ENCODE measurements around the gene REV3L. TPM values are rescaled to one million over a fixed set of nuclear protein-coding genes. Genes with fewer than 3 reads are reported as not detected.
"Not testable (repeated sequence)": the region's sequence is repeated elsewhere in the genome, so short reads cannot be mapped to it uniquely, and the experiment has no call there.

Gene REV3L
- total and polyA plus RNA-seq, 9 of the 15 experiments (the other 6 are each of a cell fraction or from before 2014, with no cell fraction given) = 5.5 to 24.4 (median 14.4) TPM

DNA sequence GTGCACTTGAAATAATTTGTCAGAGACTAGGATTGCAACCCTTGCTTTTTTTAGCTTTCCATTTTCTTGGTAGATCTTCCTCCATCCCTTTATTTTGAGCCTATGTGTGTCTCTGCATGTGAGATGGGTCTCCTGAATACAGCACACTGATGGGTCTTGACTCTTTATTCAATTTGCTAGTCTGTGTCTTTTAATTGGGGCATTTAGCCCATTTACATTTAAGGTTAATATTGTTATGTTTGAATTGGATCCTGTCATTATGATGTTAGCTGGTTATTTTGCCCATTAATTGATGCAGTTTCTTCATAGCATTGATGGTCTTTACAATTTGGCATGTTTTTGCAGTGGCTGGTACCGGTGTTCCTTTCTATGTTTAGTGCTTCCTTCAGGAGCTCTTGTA is 22.5 kb upstream of the REV3L start:
- H3K4me2 ChIP-seq (ENCODE audit: insufficient read depth, low read length); H3K9me3 ChIP-seq (replicated peaks; ENCODE audit: control insufficient read depth, insufficient read depth, low read depth, low read length); in situ Hi-C loops (cut with MboI); H2AFZ ChIP-seq (ENCODE audit: low read depth, low read length); H3K27ac ChIP-seq (ENCODE audit: extremely low read depth, low read depth, low read length); H3K79me2 ChIP-seq (ENCODE audit: control insufficient read depth, insufficient read depth, low read length); FAIRE-seq; intact Hi-C loops (cut with micrococcal nuclease); H4K20me1 ChIP-seq (replicated peaks; ENCODE audit: control insufficient read depth, insufficient read depth, low read length); H3K36me3 ChIP-seq (ENCODE audit: control insufficient read depth, insufficient read depth, low read length); H3K4me1 ChIP-seq (replicated peaks in 1 of 2; ENCODE audit: control insufficient read depth in 2 of 2, insufficient read depth in 2 of 2, low read length in 2 of 2); H3K9ac ChIP-seq (ENCODE audit: insufficient read depth in 1 of 2, low read depth in 2 of 2, low read length in 2 of 2); H3K4me3 ChIP-seq; ATAC-seq; H3K27me3 ChIP-seq (ENCODE audit: control insufficient read depth in 2 of 2, insufficient read depth in 2 of 2, low read length in 2 of 2); POLR2A ChIA-PET; H3K9me1 ChIP-seq (ENCODE audit: control insufficient read depth, insufficient read depth, low read length); DNase-seq (ENCODE audit: extremely low read depth in 1 of 4, low spot score in 3 of 4); BruUV-seq (replicated peaks): not testable (repeated sequence)
- CTCF ChIA-PET (ENCODE audit: low intra/inter-chr PET ratio) = interaction anchor here (0.7 kb wide), 1 partner anchor 94 kb away, joined by 4 read pairs; no protein-coding TSS in a partner anchor
- WGBS (ENCODE audit: insufficient coverage, low coverage, missing lambda C conversion rate) = 88% methylated on average over 1 of the region's 1 CpG
- peak; percentile 96 for TF ChIP-seq ZNF507 (tag; conservative IDR thresholded peaks at IDR 0.05)
- TF ChIP-seq ZNF354B (CRISPR knock-in tag; IDR thresholded peaks at IDR 0.05) = 0 out of 2 replicates have a peak, but pooled peaks have one; percentile 12

DNA sequence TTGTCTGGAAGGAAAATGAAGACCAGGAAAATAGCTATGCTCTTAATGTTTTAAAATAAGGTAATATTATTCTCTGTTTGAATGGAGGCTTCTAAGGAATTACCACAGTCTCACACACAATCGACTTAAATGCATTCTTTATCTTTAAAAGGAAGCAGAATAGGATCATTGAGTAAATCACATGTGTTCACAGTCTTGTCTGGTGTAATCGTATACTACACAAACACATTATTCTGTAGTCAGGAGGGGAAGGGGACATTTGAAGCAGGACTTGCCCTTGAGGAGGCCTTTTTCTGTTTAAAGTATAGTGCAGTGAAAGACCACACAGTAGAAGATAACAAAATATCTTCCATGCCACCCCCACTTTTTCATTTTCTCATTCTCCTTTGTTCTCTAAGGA is 20.6 kb upstream of the REV3L start:
- H3K36me3 ChIP-seq (ENCODE audit: control insufficient read depth, insufficient read depth, low read length) = no peaks in the 10 kb centered on the region
- no peak overlapping the region for H3K27ac ChIP-seq (ENCODE audit: extremely low read depth, low read depth, low read length)
- no peaks in the 10 kb centered on the region for H3K79me2 ChIP-seq (ENCODE audit: control insufficient read depth, insufficient read depth, low read length)
- ATAC-seq (no peak; the same call in 2 of the 3 replicates), DNase-seq (ENCODE audit: extremely low read depth in 1 of 4, low spot score in 3 of 4) (no peak), FAIRE-seq (no peak)
- H3K27me3 ChIP-seq (ENCODE audit: control insufficient read depth in 2 of 2, insufficient read depth in 2 of 2, low read length in 2 of 2) = no peaks in the 10 kb centered on the region
- no peak overlapping the region for H3K4me2 ChIP-seq (ENCODE audit: insufficient read depth, low read length)
- H4K20me1 ChIP-seq (replicated peaks; ENCODE audit: control insufficient read depth, insufficient read depth, low read length) = no peaks in the 10 kb centered on the region
- WGBS (ENCODE audit: insufficient coverage, low coverage, missing lambda C conversion rate) = 26% methylated on average over 2 of the region's 2 CpGs
- in situ Hi-C loops (cut with MboI) = no loop called here
- H3K9me3 ChIP-seq (replicated peaks; ENCODE audit: control insufficient read depth, insufficient read depth, low read depth, low read length) = no peaks in the 10 kb centered on the region
- H2AFZ ChIP-seq (ENCODE audit: low read depth, low read length) = no peak overlapping the region
- H3K4me1 ChIP-seq (replicated peaks in 1 of 2; ENCODE audit: control insufficient read depth in 2 of 2, insufficient read depth in 2 of 2, low read length in 2 of 2) = peaks cover 0 to 11% of the 10 kb centered on the region in 2 experiments; a peak in 4 of 5 replicates
- H3K9me1 ChIP-seq (ENCODE audit: control insufficient read depth, insufficient read depth, low read length) = no peaks in the 10 kb centered on the region
- H3K4me3 ChIP-seq = no peak overlapping the region
- CTCF ChIA-PET (ENCODE audit: low intra/inter-chr PET ratio) = no interaction called here
- H3K9ac ChIP-seq (ENCODE audit: insufficient read depth in 1 of 2, low read depth in 2 of 2, low read length in 2 of 2) = no peak overlapping the region
- POLR2A ChIA-PET = no interaction called here
- intact Hi-C loops (cut with micrococcal nuclease) = no loop called here
- BruUV-seq (replicated peaks) = no TSS peak
- TF ChIP-seq CREB1 (IDR thresholded peaks at IDR 0.05) = no peak
- TF ChIP-seq CREB1 (CRISPR knock-in tag; IDR thresholded peaks at IDR 0.05) = no peak
- TF ChIP-seq ZNF444 (CRISPR knock-in tag; IDR thresholded peaks at IDR 0.05) = no peak
- no peak for TF ChIP-seq SP2 (IDR thresholded peaks at IDR 0.05; ENCODE audit: extremely low read depth, low read depth, low read length, poor library complexity, severe bottlenecking)
- no peak for TF ChIP-seq SIN3A (IDR thresholded peaks at IDR 0.05; ENCODE audit: borderline replicate concordance in 2 of 2, control insufficient read depth in 1 of 2, low read depth in 2 of 2, low read length in 2 of 2)
